Brain microvascular endothelial cell (primary cell): Measurements from ENCODE around the gene CRYBG1.
A peak's percentile ranks its signal among the peaks of the same experiment; 100 is the strongest.

ENCODE experiments used
- DNase-seq: peaks from one replicate; pipeline ENCODE4 v3.0.0-alpha.2; 2020
- H3K27ac ChIP-seq: fragments of 250-450 bp; sonication (Bioruptor Pico); 2 replicates; pipeline ENCODE4 v1.5.1; 2020; ENCODE audit warnings: mild to moderate bottlenecking, moderate library complexity
- H3K27me3 ChIP-seq: fragments of 250-450 bp; sonication (Bioruptor Pico); replicated peaks from 2 replicates; pipeline ENCODE4 v1.5.1; 2020; ENCODE audit warnings: mild to moderate bottlenecking
- H3K36me3 ChIP-seq: fragments of 250-450 bp; sonication (Bioruptor Pico); replicated peaks from 2 replicates; pipeline ENCODE4 v1.5.1; 2020; ENCODE audit warnings: mild to moderate bottlenecking
- H3K4me3 ChIP-seq: 2 replicates; pipeline ENCODE4 v1.5.1; 2011; ENCODE audit warnings: low read depth, mild to moderate bottlenecking, control low read depth, low read length, moderate library complexity
- CTCF ChIP-seq: IDR thresholded peaks from 2 replicates; pipeline ENCODE4 v1.5.1; 2011; ENCODE audit warnings: low read depth, mild to moderate bottlenecking, moderate library complexity, low read length, control low read depth, inconsistent platforms; ENCODE audit errors: missing control alignments
- in situ Hi-C: cut with HindIII; loops from 2 replicates; pipeline ENCODE4 v1.10.0; 2017; ENCODE audit warnings: low sequenced_read_pairs, low pct_ligation_motif_present

The CRYBG1 gene

GRCh38 chr6:106519460-106520394 is 159.2 kb downstream of the CRYBG1 start:
- H3K27me3 ChIP-seq, result no peaks in the 10 kb centered on the region
- H3K4me3 ChIP-seq, result peak overlapping the region; percentile 2
- in situ Hi-C loops, result no loop called here
- no peak for TF ChIP-seq CTCF
- no peaks in the 10 kb centered on the region for H3K36me3 ChIP-seq
- DNase-seq, result peak; percentile 93
- H3K27ac ChIP-seq, result peak overlapping the region; percentile 41

DNA sequence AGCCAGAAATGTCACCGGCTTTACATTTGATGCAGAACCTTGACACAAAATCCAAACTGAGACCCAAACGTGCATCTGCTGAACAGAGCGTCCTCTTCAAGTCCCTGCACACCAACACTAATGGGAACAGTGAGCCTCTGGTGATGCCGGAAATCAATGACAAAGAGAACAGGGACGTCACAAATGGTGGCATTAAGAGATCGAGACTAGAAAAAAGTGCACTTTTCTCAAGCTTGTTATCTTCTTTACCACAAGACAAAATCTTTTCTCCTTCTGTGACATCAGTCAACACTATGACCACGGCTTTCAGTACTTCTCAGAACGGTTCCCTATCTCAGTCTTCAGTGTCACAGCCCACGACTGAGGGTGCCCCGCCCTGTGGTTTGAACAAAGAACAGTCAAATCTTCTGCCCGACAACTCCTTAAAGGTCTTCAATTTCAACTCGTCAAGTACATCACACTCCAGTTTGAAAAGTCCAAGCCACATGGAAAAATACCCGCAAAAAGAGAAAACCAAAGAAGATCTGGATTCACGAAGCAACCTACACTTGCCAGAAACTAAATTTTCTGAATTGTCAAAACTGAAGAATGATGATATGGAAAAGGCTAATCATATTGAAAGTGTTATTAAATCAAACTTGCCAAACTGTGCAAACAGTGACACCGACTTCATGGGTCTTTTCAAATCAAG is 160.3 kb downstream of the CRYBG1 start:
- in situ Hi-C loops, result no loop called here
- no peak for TF ChIP-seq CTCF
- H3K36me3 ChIP-seq, result no peaks in the 10 kb centered on the region
- H3K27ac ChIP-seq, result no peak overlapping the region
- DNase-seq, result no peak
- H3K4me3 ChIP-seq, result no peak overlapping the region
- no peaks in the 10 kb centered on the region for H3K27me3 ChIP-seq

DNA sequence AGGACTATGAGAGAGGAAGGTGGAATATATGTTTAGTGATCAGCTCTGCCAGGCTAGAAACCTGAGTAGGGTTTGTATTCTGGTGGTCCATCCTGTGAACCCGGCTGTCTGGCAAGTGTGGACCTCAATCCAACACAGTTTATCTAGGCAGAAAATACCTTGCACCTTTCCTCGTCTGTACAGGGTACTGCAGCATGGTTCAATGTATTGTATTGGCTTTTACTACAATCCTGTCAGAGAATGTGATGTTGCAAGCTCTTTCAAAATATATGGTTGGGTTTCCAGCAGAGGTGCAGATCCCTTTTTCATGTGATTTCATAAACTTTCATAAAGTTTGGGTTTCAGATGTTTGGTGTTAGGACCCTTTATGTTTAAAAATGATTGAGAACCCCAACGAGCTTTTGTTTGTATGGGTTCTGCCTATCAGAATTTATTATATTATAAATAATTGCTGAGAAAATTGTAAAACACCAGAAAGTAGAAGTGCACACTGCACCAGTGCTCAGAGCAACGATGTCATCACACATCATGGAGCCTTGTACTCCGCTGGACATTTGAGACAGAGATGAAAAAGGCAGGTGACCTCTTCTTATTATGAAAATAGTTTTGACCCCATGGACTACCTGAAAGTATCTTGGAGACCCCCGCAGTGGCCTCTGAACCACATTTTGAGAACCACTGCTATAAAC is 162.2 kb downstream of the CRYBG1 start:
- Histone ChIP-seq H3K27ac (no peak overlapping the region), H3K27me3 (no peaks in the 10 kb centered on the region), H3K4me3 (no peak overlapping the region), H3K36me3 (no peaks in the 10 kb centered on the region)
- no peak for TF ChIP-seq CTCF
- DNase-seq, result no peak
- in situ Hi-C loops, result no loop called here

DNA sequence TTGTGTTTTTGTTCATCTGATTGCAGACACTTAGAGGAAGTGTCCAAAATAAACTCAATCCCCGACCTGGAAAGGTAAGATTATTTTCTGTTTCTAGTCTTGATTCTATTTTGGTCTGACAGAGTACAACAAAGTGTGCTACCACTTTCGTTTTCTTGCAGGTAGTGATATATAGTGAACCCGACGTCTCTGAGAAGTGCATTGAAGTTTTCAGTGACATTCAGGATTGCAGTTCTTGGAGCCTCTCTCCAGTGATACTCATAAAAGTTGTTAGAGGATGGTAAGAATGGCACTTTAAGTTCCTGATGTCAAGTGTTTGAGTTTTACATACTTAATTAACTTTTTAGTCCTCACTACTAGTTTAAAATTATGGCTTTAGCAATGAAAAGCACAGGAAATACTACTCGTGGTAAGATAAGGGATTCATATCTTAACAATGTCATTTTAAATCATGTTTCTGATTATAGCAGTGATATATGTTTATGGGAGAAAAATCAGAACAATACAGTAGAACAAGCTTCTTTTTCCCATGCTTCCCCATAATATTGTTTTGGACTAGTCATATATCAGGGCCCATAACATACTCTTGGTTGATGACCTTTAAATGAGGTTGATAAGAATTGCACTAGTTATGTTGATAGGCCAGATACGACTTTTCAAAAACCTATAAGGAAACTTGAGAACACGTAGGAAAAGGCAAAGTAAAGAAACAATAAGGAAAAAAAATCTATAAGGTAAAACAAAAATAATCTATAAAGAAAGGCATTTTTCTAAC is 164.8 kb downstream of the CRYBG1 start:
- in situ Hi-C loops, result no loop called here
- Histone ChIP-seq H3K36me3 (no peaks in the 10 kb centered on the region), H3K27ac (no peak overlapping the region), H3K4me3 (no peak overlapping the region), H3K27me3 (no peaks in the 10 kb centered on the region)
- TF ChIP-seq CTCF, result no peak
- DNase-seq, result no peak

- TF ChIP-seq CTCF, result no peak
- no peak for DNase-seq
- Histone ChIP-seq H3K4me3 (no peak overlapping the region), H3K36me3 (no peaks in the 10 kb centered on the region), H3K27me3 (no peaks in the 10 kb centered on the region), H3K27ac (no peak overlapping the region)
- in situ Hi-C loops, result no loop called here
Measured at GRCh38 chr6:106525882-106526275, 165.4 kb downstream of the CRYBG1 start.
